Measurements from ENCODE around the gene SMARCA4. TPM values are rescaled to one million over a fixed set of nuclear protein-coding genes. Genes with fewer than 3 reads are reported as not detected.

The SMARCA4 gene
- total RNA-seq, 1 experiment from 2014 or later, result 261 TPM

DNA sequence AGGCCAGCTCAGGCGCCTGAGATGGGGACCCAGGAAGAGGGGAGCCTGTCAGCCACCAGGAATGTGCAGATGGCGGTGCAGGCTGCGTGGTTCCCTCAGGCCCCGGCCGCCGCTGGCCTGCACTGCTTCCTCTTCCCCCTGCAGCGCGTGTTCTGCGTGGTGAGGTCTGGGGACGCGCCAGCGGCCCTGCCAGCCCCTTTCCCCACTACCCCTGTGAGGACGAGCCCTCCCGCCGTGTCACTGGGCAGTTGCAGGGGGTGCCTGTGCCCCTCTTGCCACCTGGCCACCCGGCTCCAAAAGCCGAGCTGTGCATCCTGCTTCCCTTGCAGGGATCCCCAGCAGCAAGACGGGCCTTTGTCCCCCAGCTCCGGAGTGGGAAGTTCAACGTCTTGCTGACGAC, 58.4 kb downstream of the SMARCA4 start:
- H3K4me1 ChIP-seq (ENCODE audit: insufficient read depth, low read length), result no peaks in the 10 kb centered on the region
- no peak overlapping the region for H2BK20ac ChIP-seq (ENCODE audit: low read depth, low read length, poor library complexity, severe bottlenecking)
- H3K9ac ChIP-seq (ENCODE audit: extremely low read depth, insufficient read length, low read length), result no peak overlapping the region
- H3K23ac ChIP-seq (ENCODE audit: insufficient read length, low read depth, low read length), result no peak overlapping the region
- no peak overlapping the region for H2BK120ac ChIP-seq (ENCODE audit: low read depth, low read length, poor library complexity, severe bottlenecking)
- no peak overlapping the region for H3K4me3 Mint-ChIP-seq
- no peak overlapping the region for H3K4ac ChIP-seq (ENCODE audit: low read depth, low read length)
- no CpG with 5 or more reads among the region's 21 CpGs for WGBS (ENCODE audit: extremely low coverage, insufficient read length, low lambda C conversion rate)
- H3K27ac Mint-ChIP-seq, result peak overlapping the region in 1 of 3 experiments; percentile 48; a peak in 2 of 7 replicates
- no peaks in the 10 kb centered on the region for H3K27me3 ChIP-seq (ENCODE audit: insufficient read depth, low read length)
- H3K9me3 ChIP-seq (ENCODE audit: control insufficient read depth, low read depth, low read length), result no peaks in the 10 kb centered on the region
- no peak overlapping the region for H3K4me2 ChIP-seq (ENCODE audit: insufficient read depth, insufficient read length, low read length)
- H3K4me1 Mint-ChIP-seq, result no peaks in the 10 kb centered on the region
- no peaks in the 10 kb centered on the region for H3K23me2 ChIP-seq (ENCODE audit: insufficient read length, low read depth, low read length, poor library complexity, severe bottlenecking)
- H3K27ac ChIP-seq (ENCODE audit: insufficient read length, low read depth, low read length), result no peak overlapping the region
- no peak overlapping the region for H3T11ph ChIP-seq (ENCODE audit: low read length)
- no peak overlapping the region for H2BK15ac ChIP-seq (ENCODE audit: low read depth, low read length)
- H3K14ac ChIP-seq (ENCODE audit: insufficient read depth, low read length), result no peak overlapping the region
- H2AFZ ChIP-seq (ENCODE audit: low read length), result no peak overlapping the region
- no peak overlapping the region for H3K56ac ChIP-seq (ENCODE audit: insufficient read length, low read depth, low read length)
- DNase-seq, result no peak
- H4K8ac ChIP-seq (replicated peaks; ENCODE audit: insufficient read length, low read depth, low read length), result no peak overlapping the region
- no peaks in the 10 kb centered on the region; a peak in 1 of 5 replicates for H3K9me3 Mint-ChIP-seq
- H3K79me2 ChIP-seq (ENCODE audit: insufficient read depth, low read length), result no peaks in the 10 kb centered on the region
- H3K79me1 ChIP-seq (ENCODE audit: insufficient read depth, low read depth, low read length, poor library complexity, severe bottlenecking), result no peaks in the 10 kb centered on the region
- H4K91ac ChIP-seq (ENCODE audit: insufficient read length, low read depth, low read length), result no peak overlapping the region
- no peak overlapping the region for H4K5ac ChIP-seq (ENCODE audit: insufficient read length, low read depth, low read length)
- peaks cover 51 to 98% (median 93%) of the 10 kb centered on the region in 3 experiments; a peak in 6 of 7 replicates for H3K36me3 Mint-ChIP-seq (ENCODE audit: insufficient read depth in 1 of 3, low read depth in 3 of 3)
- TF ChIP-seq, protein P1, sequence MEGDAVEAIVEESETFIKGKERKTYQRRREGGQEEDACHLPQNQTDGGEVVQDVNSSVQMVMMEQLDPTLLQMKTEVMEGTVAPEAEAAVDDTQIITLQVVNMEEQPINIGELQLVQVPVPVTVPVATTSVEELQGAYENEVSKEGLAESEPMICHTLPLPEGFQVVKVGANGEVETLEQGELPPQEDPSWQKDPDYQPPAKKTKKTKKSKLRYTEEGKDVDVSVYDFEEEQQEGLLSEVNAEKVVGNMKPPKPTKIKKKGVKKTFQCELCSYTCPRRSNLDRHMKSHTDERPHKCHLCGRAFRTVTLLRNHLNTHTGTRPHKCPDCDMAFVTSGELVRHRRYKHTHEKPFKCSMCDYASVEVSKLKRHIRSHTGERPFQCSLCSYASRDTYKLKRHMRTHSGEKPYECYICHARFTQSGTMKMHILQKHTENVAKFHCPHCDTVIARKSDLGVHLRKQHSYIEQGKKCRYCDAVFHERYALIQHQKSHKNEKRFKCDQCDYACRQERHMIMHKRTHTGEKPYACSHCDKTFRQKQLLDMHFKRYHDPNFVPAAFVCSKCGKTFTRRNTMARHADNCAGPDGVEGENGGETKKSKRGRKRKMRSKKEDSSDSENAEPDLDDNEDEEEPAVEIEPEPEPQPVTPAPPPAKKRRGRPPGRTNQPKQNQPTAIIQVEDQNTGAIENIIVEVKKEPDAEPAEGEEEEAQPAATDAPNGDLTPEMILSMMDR (conservative IDR thresholded peaks at IDR 0.05), result no peak
- H4K20me1 ChIP-seq (ENCODE audit: control insufficient read depth, insufficient read depth, insufficient read length), result no peaks in the 10 kb centered on the region
- H2BK12ac ChIP-seq (ENCODE audit: insufficient read length, low read depth, low read length), result no peak overlapping the region
- H3K27me3 Mint-ChIP-seq (ENCODE audit: low read depth), result no peaks in the 10 kb centered on the region
- no peak overlapping the region for H3K18ac ChIP-seq (ENCODE audit: insufficient read length, low read depth, low read length)
- no peak overlapping the region for H2AK5ac ChIP-seq (ENCODE audit: insufficient read length, low read length)
- no peak overlapping the region for H2BK5ac ChIP-seq (ENCODE audit: insufficient read length, low read length)
